ENCODE measurements around the gene ABHD4.
"Not testable (repeated sequence)": the region's sequence is repeated elsewhere in the genome, so short reads cannot be mapped to it uniquely, and the experiment has no call there.

Gene ABHD4, protein sequence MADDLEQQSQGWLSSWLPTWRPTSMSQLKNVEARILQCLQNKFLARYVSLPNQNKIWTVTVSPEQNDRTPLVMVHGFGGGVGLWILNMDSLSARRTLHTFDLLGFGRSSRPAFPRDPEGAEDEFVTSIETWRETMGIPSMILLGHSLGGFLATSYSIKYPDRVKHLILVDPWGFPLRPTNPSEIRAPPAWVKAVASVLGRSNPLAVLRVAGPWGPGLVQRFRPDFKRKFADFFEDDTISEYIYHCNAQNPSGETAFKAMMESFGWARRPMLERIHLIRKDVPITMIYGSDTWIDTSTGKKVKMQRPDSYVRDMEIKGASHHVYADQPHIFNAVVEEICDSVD

DNA sequence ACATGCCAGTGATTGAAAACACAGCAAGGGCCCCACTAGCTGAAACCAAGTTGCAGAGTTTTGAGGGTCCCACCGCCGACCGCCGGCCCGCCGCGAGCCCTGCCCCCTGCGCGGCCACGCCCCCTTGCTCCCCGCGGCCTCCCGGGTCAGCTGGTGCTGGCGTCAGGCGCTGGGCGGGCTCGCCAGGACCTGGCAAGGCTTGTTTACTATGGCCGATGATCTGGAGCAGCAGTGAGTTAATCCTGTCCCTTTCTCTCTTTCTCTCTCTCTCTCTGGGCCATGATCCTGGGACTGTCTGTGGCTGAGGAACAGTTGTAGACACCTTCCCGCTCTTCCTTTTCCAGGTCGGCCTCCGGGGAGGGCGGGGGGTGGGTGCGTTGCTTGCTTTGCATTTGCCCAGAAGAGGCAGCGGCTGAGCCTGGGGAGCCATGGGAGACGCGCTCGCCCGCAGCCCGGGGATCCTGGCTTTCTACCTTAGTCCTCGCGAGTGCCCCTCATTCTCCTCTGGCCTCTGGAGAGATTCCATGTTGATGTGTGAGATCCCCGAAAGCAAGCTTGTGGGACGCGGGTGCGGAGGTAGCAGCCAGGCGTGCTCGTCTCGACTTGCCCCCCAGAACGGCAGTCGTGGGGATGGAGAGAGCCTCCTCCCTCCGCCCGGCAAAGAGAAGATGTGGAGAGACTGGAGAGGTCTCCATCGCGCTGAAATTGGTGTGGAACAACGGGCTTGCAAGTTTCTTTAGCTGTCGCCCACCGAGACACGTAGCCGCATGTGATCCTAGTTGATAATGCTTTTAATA lies at the start of gene ABHD4:
ABHD4 (plus strand) TSS at position 202 of the 797 bp plus-strand sequence; CDS start at position 209, 7 bp downstream.
- DNase-seq: peak; percentile 53

DNA sequence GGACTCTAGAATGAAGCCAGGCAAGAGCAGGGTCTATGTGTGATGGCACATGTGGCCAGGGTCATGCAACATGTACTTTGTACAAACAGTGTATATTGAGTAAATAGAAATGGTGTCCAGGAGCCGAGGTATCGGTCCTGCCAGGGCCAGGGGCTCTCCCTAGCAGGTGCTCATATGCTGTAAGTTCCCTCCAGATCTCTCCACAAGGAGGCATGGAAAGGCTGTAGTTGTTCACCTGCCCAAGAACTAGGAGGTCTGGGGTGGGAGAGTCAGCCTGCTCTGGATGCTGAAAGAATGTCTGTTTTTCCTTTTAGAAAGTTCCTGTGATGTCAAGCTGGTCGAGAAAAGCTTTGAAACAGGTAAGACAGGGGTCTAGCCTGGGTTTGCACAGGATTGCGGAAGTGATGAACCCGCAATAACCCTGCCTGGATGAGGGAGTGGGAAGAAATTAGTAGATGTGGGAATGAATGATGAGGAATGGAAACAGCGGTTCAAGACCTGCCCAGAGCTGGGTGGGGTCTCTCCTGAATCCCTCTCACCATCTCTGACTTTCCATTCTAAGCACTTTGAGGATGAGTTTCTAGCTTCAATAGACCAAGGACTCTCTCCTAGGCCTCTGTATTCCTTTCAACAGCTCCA lies 48.7 kb upstream of the ABHD4 start:
- DNase-seq: no peak

DNA sequence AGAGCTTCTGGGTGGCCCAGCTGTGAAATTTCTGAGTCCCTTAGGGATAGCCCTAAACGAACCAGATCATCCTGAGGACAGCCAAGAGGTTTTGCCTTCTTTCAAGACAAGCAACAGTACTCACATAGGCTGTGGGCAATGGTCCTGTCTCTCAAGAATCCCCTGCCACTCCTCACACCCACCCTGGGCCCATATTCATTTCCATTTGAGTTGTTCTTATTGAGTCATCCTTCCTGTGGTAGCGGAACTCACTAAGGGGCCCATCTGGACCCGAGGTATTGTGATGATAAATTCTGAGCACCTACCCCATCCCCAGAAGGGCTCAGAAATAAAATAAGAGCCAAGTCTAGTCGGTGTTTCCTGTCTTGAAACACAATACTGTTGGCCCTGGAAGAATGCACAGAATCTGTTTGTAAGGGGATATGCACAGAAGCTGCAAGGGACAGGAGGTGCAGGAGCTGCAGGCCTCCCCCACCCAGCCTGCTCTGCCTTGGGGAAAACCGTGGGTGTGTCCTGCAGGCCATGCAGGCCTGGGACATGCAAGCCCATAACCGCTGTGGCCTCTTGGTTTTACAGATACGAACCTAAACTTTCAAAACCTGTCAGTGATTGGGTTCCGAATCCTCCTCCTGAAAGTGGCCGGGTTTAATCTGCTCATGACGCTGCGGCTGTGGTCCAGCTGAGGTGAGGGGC lies 48.0 kb upstream of the ABHD4 start:
- no peak for DNase-seq

DNA sequence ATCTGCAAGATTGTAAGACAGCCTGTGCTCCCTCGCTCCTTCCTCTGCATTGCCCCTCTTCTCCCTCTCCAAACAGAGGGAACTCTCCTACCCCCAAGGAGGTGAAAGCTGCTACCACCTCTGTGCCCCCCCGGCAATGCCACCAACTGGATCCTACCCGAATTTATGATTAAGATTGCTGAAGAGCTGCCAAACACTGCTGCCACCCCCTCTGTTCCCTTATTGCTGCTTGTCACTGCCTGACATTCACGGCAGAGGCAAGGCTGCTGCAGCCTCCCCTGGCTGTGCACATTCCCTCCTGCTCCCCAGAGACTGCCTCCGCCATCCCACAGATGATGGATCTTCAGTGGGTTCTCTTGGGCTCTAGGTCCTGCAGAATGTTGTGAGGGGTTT lies 46.5 kb upstream of the ABHD4 start:
- no peak for DNase-seq

DNA sequence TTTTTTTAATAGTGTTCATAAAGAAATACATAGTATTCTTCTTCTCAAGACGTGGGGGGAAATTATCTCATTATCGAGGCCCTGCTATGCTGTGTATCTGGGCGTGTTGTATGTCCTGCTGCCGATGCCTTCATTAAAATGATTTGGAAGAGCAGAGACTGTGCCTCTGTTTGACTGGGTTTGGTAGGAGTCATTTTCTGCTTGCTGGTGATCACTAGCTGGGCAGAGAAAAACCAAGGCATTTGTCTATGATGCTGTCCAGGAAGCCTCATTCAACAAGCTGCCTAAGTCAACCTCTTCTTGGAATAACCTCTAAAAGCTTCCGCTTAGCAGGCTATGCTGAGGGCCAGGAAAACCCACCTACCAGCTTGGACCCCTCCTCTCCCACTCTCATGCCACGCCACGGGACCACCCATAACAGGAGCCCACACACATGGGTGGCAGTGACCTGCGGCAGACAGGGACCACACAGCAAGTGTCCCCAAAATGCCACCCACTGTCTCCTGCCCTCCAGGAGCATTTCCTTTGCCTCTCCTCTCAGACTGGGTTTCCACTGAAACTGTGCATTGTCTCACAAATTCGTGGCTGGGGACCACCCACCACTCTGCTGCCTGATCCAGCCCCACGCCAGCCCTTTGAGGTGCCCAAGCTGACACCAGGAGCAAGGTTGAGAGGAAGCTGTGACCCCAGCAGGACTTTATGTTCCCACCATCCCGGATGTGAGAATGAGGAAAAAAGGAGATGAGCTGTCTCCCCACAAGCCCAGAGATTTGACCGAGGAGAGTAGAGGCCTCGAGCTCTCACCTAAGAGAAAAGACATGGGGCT lies 45.9 kb upstream of the ABHD4 start:
- DNase-seq: no peak

DNA sequence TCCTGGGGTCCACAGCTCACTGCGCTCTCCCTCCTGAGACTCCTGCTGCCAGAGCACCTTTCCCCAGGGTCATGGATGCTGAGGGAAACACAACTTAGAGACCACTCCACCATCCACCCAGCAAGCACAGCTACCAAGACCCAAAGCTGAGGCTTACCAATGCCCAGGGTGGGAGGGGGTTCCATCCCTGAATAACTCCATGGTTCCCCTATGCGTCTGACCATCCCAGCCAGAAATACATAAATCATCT lies 45.3 kb upstream of the ABHD4 start:
- no peak for DNase-seq

DNA sequence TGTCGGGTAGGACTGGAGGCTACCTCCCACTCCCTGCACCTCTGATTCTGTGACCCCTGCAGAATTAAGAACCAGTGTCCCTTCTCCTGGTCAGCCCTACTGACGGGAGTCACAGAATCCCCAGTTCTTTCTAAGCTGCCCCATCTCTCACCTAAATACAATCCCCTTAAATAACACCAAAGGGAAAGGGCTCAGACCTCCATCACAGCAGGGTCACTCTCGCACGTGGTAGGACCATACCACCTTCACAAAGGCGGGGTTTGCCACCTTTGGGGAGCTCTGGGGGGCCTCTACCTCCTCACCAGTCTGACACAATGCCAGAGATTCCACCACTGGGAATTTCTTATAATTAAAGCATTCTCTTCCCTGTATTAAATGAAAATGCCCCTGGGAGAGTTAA lies 44.7 kb upstream of the ABHD4 start:
- DNase-seq: no peak

DNA sequence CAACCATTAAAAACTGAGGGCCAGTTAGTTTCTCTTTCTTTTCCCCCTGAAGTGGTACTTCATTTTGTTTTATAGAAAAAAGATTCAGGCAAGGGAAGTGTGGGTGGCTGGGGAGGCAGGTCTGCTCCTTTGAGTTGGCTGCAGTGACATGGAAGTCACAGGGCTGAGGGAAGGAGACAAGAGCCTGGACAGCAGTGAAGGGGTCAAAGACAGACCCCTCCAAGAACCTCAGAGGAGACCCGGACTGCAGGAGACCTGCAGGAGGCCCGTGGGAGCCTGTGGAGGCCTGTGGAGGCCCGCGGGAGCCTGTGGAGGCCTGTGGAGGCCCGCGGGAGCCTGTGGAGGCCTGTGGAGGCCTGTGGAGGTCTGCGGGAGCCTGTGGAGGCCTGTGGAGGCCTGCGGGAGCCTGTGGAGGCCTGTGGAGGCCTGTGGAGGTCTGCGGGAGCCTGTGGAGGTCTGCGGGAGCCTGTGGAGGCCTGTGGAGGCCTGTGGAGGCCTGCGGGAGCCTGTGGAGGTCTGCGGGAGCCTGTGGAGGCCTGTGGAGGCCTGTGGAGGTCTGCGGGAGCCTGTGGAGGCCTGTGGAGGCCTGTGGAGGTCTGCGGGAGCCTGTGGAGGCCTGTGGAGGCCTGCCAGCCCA lies 44.1 kb upstream of the ABHD4 start:
- not testable (repeated sequence) for DNase-seq

DNA sequence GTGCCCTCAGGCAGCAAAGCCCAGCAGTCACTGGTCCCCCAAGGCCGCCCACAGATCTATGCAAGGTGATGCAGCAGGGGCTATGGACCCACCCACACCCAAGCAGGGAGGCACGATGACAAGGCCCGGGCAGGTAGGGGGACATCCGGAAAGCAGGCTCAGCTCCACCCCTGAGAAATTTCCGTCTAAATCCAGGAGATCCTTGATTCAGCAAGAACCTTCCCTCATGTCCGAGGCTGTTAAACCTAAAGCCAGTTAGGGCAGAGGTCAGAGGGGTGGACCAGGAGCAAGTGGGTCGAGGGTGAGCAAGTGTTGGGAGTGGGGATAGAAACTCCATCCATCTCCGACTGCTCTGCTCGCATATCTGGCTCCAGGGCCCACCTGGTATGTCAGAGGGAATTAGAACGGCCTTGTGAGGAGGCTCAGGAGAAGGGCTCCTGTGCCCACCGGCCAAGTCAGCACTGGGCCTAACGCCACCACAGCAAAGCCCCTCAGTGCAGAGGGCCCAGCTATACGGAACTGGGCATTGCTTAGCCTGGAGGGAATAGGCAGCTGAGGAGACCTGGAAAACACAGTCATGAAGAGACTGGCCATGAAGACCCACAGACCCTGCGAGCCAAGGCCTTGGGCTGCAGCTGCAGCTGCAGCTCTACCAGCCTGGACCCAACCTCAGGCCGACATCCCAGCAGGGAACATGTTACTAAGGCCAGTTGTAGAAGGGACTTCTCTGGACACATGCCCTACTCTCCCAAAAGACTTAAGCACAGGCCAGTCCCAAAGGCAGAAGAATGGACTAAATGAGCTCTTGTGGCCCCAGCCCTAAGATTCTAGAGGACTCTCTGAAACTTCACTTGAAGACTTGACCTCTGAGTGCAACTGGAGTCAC lies 43.4 kb upstream of the ABHD4 start:
- DNase-seq: no peak

DNA sequence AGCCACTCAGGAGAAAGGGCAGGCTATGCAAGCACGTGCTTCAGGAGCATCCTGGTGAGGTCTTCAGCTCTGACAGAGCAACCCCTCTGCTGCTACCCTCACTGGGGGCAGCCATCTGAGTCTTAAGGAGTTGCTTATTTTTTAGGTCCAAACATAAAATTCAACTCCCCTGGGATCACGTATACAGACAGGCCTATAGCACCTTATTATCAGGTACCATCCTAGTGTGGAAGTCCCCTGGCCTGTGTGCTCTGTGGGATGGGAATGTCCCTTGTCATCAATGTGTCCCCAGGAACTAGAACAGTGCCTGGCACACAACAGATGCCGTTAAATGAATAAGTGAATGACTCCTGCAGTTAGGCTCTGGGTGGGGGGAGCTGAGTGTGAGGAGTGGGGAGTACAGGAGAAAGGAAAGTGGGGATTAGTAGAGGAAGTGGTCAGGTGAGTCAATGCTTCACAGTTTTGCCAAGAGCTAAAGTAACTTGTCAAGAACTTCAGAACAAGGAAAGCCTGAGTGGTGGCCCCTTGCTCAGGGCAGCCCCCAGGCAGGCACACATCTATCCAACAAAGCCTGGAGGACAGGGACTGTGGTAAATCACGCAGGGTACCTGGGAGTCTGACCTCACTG lies 42.6 kb upstream of the ABHD4 start:
- DNase-seq: no peak

DNA sequence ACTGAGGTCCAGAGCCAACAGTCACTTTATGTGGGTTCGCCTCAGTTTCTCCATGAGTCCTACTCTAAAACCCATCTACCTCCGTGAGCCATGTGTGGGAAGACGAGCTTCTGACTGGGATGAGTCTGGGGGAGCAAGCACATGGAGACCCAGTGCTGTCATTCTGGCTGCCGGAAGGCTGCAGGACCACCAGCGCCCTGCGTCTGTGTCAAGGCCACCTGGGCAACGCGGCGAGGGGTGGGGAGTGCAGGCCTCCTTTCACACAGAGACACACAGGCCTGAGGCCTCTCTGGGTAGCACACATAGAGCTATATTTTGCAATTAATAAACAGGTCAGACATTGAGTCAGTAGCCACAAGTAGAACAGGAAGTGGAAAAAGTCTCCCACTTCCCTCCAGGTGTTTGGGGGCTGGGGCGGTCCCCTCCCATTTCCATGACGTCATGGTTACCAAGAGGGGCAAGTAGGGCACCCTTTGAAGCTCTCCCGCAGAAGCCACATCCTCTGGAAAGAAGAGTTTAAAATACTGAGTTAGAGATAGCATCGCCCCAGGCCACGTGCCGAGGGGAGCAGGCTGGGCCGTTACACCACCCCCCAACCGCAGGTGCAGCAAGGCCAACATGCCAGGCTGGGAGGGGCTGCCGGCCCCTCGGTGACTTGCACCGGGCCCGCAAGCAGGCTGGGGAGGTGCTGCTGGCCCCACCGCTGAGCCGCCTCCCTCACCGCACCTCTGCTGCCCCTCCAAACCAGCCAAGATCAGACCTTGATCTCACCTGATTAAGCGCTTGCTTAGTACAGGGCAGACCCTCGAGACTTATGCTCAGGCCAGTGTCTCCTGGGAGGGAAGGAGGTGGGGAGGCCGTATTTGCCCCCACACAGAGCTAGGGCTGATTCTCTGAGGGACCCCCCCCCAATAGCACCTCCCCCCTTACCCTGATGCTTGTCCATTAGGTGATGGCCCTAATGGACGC lies 41.8 kb upstream of the ABHD4 start:
- no peak for DNase-seq

DNA sequence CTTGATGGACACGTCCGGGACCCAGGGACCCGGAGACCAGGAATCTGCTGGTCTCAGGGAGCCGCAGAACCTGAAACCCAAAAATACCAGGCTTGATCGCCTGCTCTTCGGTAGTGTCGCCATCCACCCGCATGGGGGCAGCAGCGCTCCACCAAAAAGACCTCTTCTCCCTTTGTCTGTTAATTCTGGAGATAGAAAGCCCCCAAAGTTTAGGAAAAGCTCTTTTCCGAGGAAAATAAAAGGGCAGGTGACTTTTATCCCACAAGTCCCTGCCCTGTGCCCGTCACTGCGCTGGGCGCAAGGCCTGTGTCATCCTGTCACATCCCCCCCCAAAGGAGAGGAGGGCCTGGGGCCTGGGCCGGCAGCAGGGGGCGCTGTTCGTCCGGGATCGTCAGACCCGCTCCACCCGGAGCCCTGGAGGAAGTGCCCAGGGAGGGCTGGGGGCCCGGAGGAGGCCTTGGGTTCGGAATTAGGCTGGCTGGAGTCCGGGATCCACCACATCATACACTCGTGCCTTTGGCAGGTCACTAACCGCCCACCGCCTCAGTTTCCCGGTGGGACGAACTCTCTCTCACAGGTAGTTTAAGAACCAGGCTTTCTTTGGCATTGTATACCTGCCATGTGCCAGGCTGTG lies 41.0 kb upstream of the ABHD4 start:
- DNase-seq: peak; percentile 68

DNA sequence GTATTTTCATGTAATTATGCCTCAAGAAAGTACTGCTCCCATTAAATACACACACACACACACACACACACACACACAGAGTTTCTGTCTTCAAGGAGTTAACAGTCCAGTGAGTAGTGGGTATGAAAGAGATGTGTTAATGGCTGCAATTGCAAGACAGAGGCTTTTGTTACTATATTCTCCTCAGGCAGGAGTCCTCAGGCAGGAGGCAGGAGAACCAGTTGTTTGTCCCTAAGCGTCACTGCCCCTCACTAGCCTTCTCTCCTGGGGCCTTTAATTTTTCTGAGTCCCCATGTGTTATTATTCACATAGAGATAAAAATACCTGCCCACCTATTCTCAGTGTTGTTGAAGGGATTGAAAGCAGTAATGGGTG lies 40.3 kb upstream of the ABHD4 start:
- no peak for DNase-seq

DNA sequence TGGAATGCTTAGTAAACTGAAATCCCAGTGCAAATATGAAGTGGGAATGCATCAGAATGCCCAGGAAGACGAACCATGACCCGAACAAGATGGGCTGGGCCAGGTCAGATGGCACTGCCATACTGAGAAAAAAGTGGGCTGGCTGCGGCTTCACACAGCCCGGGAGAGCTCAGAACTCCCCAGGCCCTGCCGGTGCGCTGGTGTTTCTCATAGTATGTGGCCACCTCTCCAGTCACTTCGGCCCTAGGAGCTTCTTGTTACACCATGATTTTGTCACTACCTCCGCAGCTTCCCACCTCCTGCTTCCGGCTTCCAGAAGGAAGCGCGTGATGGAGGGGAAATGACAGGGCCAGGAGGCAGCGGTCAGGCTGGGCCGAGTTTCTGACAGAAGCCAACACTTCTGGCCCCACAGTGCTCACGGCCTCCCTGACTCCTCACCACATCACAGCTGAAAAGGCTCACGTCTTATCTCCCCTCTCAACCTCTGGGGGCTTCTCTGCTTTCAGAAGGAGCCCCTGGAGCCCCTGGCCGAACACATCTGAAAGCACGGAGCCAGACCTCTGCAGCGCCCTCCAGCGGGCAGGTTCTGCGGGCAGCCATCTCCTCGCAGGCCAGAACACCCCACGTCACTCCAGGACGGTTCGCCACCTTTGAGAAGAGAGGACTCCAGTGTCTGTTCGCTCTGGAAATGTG lies 39.7 kb upstream of the ABHD4 start:
- no peak for DNase-seq

DNA sequence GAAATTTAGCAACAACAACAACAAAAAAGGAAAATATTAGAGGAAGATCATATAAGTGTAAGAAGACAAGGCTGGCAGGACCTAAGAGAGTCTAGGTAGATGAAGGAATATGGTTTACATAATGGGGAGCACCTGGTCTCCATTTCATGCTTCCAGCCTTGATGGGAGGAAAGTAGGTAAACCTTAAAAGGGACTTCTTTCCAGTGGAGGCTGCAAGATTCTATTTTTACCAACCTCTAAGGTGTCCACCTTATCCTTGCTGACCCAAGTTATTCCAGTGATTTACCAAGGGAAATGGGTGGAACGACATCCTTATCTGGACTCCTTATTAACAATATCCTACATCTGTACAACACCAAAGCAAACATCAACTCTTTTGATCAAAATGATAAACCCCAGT lies 39.1 kb upstream of the ABHD4 start:
- DNase-seq: no peak

DNA sequence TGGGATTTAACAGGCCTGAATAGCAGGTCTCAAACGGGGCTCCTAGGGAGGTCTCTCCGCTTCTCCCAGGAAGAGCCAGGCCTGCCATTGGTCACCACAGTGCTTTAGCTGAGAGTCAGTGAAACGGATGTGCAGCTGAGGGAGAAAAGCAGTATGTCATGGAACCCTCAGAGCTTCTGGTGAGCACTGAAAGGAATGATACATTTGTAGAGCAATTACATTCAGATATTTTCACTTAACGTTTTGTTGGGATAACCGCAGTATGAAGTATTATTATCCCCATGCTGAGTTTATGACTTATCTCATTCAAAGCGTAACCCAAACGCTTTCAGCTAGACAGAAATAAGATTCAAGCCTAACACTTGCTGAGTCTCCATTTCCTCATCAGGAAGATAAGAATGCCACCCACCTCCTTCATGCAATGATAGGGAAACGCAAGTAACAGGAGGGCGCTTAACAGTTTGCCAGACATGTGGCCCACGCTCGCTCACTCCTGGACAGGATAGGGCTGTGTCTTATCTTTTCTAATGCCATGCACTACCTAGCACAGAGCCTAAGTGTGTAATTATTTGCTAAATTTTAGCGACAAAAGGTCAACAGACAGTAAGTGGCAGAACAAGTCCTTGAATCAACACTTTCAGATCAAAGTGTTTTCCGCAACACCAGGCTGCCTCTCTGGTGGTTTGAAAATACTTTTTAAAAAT lies 37.3 kb upstream of the ABHD4 start:
- no peak for DNase-seq

DNA sequence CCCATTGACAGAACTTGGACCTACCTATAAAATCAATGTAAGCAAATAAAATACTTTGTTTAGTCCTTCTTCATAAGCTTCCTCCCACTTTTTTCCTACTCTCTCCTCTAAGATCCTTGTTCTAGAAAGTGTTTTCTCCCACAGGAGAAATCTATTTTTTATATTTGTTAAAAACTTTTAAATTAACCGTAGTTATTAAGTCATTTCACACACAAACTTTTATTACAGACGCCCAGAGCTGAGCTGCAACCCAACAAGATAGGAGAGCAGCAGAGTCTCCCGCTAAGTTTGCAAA lies 36.8 kb upstream of the ABHD4 start:
- no peak for DNase-seq

Measured in NCI-H1092 (cell line).